Measurements from ENCODE around the gene GNAS. TPM values are rescaled to one million over a fixed set of nuclear protein-coding genes. Genes with fewer than 3 reads are reported as not detected.

The GNAS gene
- total RNA-seq, 2 donors from 2014 or later = 1,032 to 1,202 TPM

DNA sequence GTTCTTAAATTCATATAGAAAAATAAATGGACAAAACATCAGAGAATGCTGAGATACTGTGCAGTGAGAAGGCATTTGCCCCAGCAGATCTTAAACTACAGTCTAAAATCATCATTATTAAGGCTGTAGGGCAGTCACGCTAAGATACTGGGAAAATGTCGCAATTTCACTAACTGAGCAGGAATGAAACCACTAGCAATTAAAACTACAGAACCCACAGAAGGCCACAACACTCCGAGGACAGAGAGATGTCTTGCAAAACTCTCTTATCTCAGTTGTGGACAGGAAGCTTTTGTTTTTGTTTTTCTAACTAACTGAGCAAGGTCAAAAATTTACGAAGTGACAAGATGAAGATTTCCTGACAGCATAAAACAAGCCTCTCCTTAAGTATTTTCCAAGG, 20.1 kb upstream of the GNAS start:
- no peak overlapping the region for H3K4me3 ChIP-seq
- no peaks in the 10 kb centered on the region for H3K36me3 ChIP-seq
- H3K4me1 ChIP-seq = peaks cover 0 to 12% of the 10 kb centered on the region in 2 donors
- TF ChIP-seq CTCF (IDR thresholded peaks at IDR 0.05) = no peak
- H3K9me3 ChIP-seq = no peaks in the 10 kb centered on the region
- H3K27me3 ChIP-seq = no peaks in the 10 kb centered on the region
- H3K27ac ChIP-seq = no peak overlapping the region
- DNase-seq (ENCODE audit: low spot score) = no peak

DNA sequence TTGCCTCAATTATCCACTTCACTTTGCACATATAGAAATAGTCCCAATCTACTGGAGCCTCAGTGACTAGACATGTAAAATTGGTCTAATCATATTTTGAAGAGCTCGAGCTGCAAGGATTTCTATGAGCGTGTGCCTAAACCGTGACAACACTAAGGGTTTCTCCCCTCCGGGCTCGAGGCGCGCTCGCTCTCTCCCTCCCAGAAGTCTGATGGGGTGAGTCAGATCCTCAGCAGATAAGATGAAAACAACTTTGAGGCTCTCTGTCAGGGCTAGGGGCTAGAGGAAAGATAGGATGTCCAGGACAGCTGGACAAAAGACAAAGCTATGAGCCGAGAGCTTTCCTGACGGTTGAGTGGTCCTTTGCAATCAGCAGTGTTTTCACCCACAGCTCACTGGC, 18.6 kb upstream of the GNAS start:
- Histone ChIP-seq H3K4me3 (no peak overlapping the region), H3K27ac (no peak overlapping the region), H3K27me3 (no peaks in the 10 kb centered on the region), H3K4me1 (peaks cover 0 to 10% of the 10 kb centered on the region in 2 donors), H3K36me3 (no peaks in the 10 kb centered on the region), H3K9me3 (no peaks in the 10 kb centered on the region)
- TF ChIP-seq CTCF (IDR thresholded peaks at IDR 0.05) = no peak
- no peak for DNase-seq (ENCODE audit: low spot score)

DNA sequence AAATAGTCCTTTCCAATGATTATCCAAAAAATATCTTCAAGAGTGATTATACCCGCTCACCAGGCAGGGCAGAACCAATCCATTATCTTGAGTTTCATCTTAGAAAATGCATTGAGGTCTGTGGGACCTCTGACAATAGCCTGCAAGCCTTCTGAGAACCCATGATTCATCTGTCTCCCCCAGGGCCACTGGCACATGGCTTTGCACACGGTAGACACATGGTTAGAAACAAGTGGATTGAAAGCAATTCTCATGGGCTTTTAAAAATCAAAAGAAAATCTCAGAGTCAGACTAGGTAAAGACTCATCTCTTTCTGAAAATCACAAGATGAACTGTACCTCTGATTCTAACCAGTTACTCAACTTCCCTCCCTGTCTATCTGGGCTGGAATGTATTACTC, 17.3 kb upstream of the GNAS start:
- H3K4me1 ChIP-seq = peaks cover 0 to 6% of the 10 kb centered on the region in 2 donors
- H3K4me3 ChIP-seq = no peak overlapping the region
- H3K9me3 ChIP-seq = no peaks in the 10 kb centered on the region
- no peak for DNase-seq (ENCODE audit: low spot score)
- H3K27ac ChIP-seq = no peak overlapping the region
- TF ChIP-seq CTCF (IDR thresholded peaks at IDR 0.05) = no peak
- no peaks in the 10 kb centered on the region for H3K36me3 ChIP-seq
- H3K27me3 ChIP-seq = peaks cover 0 to 3% of the 10 kb centered on the region in 2 donors

GRCh38 chr20:58836616-58837204, 15.8 kb upstream of the GNAS start:
- no peaks in the 10 kb centered on the region for H3K36me3 ChIP-seq
- peaks cover 0 to 3% of the 10 kb centered on the region in 2 donors for H3K27me3 ChIP-seq
- no peak overlapping the region for H3K27ac ChIP-seq

GRCh38 chr20:58837717-58838116, 14.8 kb upstream of the GNAS start:
- Histone ChIP-seq H3K27me3 (peaks cover 0 to 3% of the 10 kb centered on the region in 2 donors), H3K4me3 (no peak overlapping the region), H3K27ac (no peak overlapping the region), H3K4me1 (peaks cover 0 to 6% of the 10 kb centered on the region in 2 donors), H3K36me3 (no peaks in the 10 kb centered on the region), H3K9me3 (no peaks in the 10 kb centered on the region)
- no peak for TF ChIP-seq CTCF (IDR thresholded peaks at IDR 0.05)
- DNase-seq (ENCODE audit: low spot score) = no peak

More at GRCh38 chr20:58836616-58837204, 15.8 kb upstream of the GNAS start:
- DNase-seq (ENCODE audit: low spot score) = no peak
- no peaks in the 10 kb centered on the region for H3K9me3 ChIP-seq
- TF ChIP-seq CTCF (IDR thresholded peaks at IDR 0.05) = no peak
- H3K4me3 ChIP-seq = no peak overlapping the region
- H3K4me1 ChIP-seq = peaks cover 0 to 6% of the 10 kb centered on the region in 2 donors

- DNase-seq (ENCODE audit: low spot score) = no peak
- TF ChIP-seq CTCF (IDR thresholded peaks at IDR 0.05) = no peak
- Histone ChIP-seq H3K4me1 (peaks cover 0 to 6% of the 10 kb centered on the region in 2 donors), H3K27ac (no peak overlapping the region), H3K4me3 (no peak overlapping the region), H3K9me3 (no peaks in the 10 kb centered on the region), H3K27me3 (peaks cover 0 to 3% of the 10 kb centered on the region in 2 donors), H3K36me3 (no peaks in the 10 kb centered on the region)
These were observed 14.3 kb upstream of the GNAS start for GRCh38 chr20:58838174-58838573.

All from right atrium auricular region (tissue), 2 donors.